Measurements from ENCODE around the gene EXOC7.

EXOC7 gene

GRCh38 chr17:76054112-76054476, 49.5 kb downstream of the EXOC7 start:
- H3K27me3 ChIP-seq = no peaks in the 10 kb centered on the region
- no peaks in the 10 kb centered on the region for H3K9me3 ChIP-seq
- TF ChIP-seq CTCF (IDR thresholded peaks at IDR 0.05; ENCODE audit: low read depth, low read length) = no peak
- no peaks in the 10 kb centered on the region for H3K4me1 ChIP-seq
- DNase-seq = no peak
- H3K4me3 ChIP-seq (ENCODE audit: low read depth, low read length) = no peak overlapping the region
- peaks cover 68% of the 10 kb centered on the region for H3K36me3 ChIP-seq

- Histone ChIP-seq H3K27me3 (no peaks in the 10 kb centered on the region), H3K4me1 (no peaks in the 10 kb centered on the region), H3K9me3 (no peaks in the 10 kb centered on the region), H3K4me3 (ENCODE audit: low read depth, low read length) (no peak overlapping the region), H3K36me3 (peaks cover 68% of the 10 kb centered on the region)
- no peak for DNase-seq
- no peak for TF ChIP-seq CTCF (IDR thresholded peaks at IDR 0.05; ENCODE audit: low read depth, low read length)
These were observed 50.1 kb downstream of the EXOC7 start for GRCh38 chr17:76053246-76054111.

- no peak for TF ChIP-seq CTCF (IDR thresholded peaks at IDR 0.05; ENCODE audit: low read depth, low read length)
- H3K36me3 ChIP-seq = peaks cover 66% of the 10 kb centered on the region
- no peaks in the 10 kb centered on the region for H3K4me1 ChIP-seq
- no peak for DNase-seq
- H3K9me3 ChIP-seq = no peaks in the 10 kb centered on the region
- H3K27me3 ChIP-seq = no peaks in the 10 kb centered on the region
- H3K4me3 ChIP-seq (ENCODE audit: low read depth, low read length) = no peak overlapping the region
These were observed 52.0 kb downstream of the EXOC7 start for GRCh38 chr17:76051561-76051960.

GRCh38 chr17:76050538-76051467, 52.8 kb downstream of the EXOC7 start:
- H3K27me3 ChIP-seq = no peaks in the 10 kb centered on the region
- no peak for TF ChIP-seq CTCF (IDR thresholded peaks at IDR 0.05; ENCODE audit: low read depth, low read length)
- no peak for DNase-seq
- H3K4me3 ChIP-seq (ENCODE audit: low read depth, low read length) = no peak overlapping the region
- H3K36me3 ChIP-seq = peaks cover 61% of the 10 kb centered on the region
- H3K9me3 ChIP-seq = no peaks in the 10 kb centered on the region
- H3K4me1 ChIP-seq = no peaks in the 10 kb centered on the region

GRCh38 chr17:76049836-76050537, 53.6 kb downstream of the EXOC7 start:
- Histone ChIP-seq H3K4me3 (ENCODE audit: low read depth, low read length) (no peak overlapping the region), H3K27me3 (no peaks in the 10 kb centered on the region), H3K4me1 (no peaks in the 10 kb centered on the region), H3K9me3 (no peaks in the 10 kb centered on the region), H3K36me3 (peaks cover 64% of the 10 kb centered on the region)
- no peak for DNase-seq
- no peak for TF ChIP-seq CTCF (IDR thresholded peaks at IDR 0.05; ENCODE audit: low read depth, low read length)
